DOHH2 (cell line): ENCODE measurements around the gene SEMA4D.

Source experiments
- H3F3A ChIP-seq: fragments of 200-600 bp; sonication (generic), shearing (Covaris generic); 2 replicates; pipeline ENCODE4 v1.6.0; 2016; ENCODE audit warnings: antibody characterized with exemption, mild to moderate bottlenecking; ENCODE audit not compliant: control insufficient read depth, insufficient read depth
- H3K27ac ChIP-seq: fragments of 200-600 bp; sonication (generic); 2 replicates; pipeline ENCODE4 v1.5.1; 2014; ENCODE audit warnings: low read depth, mild to moderate bottlenecking, low read length, moderate library complexity
- H3K27me3 ChIP-seq: fragments of 200-600 bp; sonication (generic); 2 replicates; pipeline ENCODE4 v1.6.1; 2014; ENCODE audit warnings: mild to moderate bottlenecking, low read length, mixed read lengths; ENCODE audit not compliant: control insufficient read depth
- H3K36me3 ChIP-seq: fragments of 200-600 bp; sonication (generic); 2 replicates; pipeline ENCODE4 v1.6.1; 2014; ENCODE audit warnings: mild to moderate bottlenecking, low read length, moderate library complexity, mixed read lengths; ENCODE audit not compliant: control insufficient read depth
- H3K4me1 ChIP-seq: fragments of 200-600 bp; sonication (generic); 2 replicates; pipeline ENCODE4 v1.6.1; 2014; ENCODE audit warnings: mild to moderate bottlenecking, low read length, mixed read lengths; ENCODE audit not compliant: control insufficient read depth
- H3K4me2 ChIP-seq: fragments of 200-600 bp; sonication (generic); 2 replicates; pipeline ENCODE4 v1.6.0; 2014; ENCODE audit warnings: mild to moderate bottlenecking, low read length, moderate library complexity
- H3K4me3 ChIP-seq: fragments of 200-600 bp; sonication (generic); 2 replicates; pipeline ENCODE4 v1.5.1; 2014; ENCODE audit warnings: mild to moderate bottlenecking, low read length, mixed read lengths
- H3K79me2 ChIP-seq: fragments of 200-600 bp; sonication (generic); 2 replicates; pipeline ENCODE4 v1.6.1; 2014; ENCODE audit warnings: mild to moderate bottlenecking, low read length, mixed read lengths; ENCODE audit not compliant: control insufficient read depth
- H3K9me2 ChIP-seq: fragments of 200-600 bp; sonication (generic); replicated peaks from 2 replicates; pipeline ENCODE4 v1.6.1; 2014; ENCODE audit warnings: mild to moderate bottlenecking, low read length, mixed read lengths; ENCODE audit not compliant: control insufficient read depth
- H3K9me3 ChIP-seq: fragments of 200-600 bp; sonication (generic); 2 replicates; pipeline ENCODE4 v1.6.1; 2014; ENCODE audit warnings: antibody characterized with exemption, low read length, mixed read lengths; ENCODE audit not compliant: control insufficient read depth, insufficient read depth
- H4K20me1 ChIP-seq: fragments of 200-600 bp; sonication (generic); 2 replicates; pipeline ENCODE4 v1.6.0; 2014; ENCODE audit warnings: low read depth, mild to moderate bottlenecking, antibody characterized with exemption, low read length, moderate library complexity; ENCODE audit not compliant: control insufficient read depth, insufficient read depth
- CTCF ChIP-seq: fragments of 200-600 bp; sonication (generic); IDR thresholded peaks from one replicate; pipeline ENCODE4 v1.5.1; 2014; ENCODE audit warnings: antibody characterized with exemption, mild to moderate bottlenecking, low read depth, low read length; ENCODE audit not compliant: poor library complexity, severe bottlenecking
- EZH2phosphoT487 ChIP-seq: fragments of 200-600 bp; sonication (generic); IDR thresholded peaks from 2 replicates; pipeline ENCODE4 v1.6.1; 2017; ENCODE audit warnings: borderline replicate concordance, mild to moderate bottlenecking, antibody characterized with exemption, low read length, moderate library complexity, mixed read lengths

The SEMA4D gene

DNA sequence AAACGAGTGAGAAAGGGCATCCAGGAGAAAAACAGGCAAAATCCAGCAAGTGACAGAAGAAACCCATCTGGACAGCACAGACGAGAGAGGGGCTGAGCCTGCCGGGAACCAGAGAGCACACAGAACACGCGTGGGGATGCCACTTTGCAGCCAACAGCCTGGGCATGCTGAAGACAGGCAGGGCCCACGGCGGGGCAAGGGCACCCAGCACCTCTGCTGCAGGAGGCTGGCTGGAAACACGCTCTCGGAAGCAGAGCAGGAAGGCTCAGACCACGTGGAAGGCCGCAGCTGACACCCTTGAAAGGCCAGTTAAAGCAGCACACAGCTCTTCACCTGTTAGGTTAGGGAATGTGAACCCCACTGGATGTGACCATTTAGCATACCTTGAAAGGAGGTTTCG, 103.5 kb downstream of the SEMA4D start:
- TF ChIP-seq CTCF (no peak), EZH2phosphoT487 (no peak)
- Histone ChIP-seq H3K4me3 (no peak overlapping the region), H3K9me2 (no peaks in the 10 kb centered on the region), H3K27ac (no peak overlapping the region), H3K36me3 (no peaks in the 10 kb centered on the region; the same call in none of the 2 replicates), H3K4me2 (no peak overlapping the region), H3K4me1 (no peaks in the 10 kb centered on the region), H3K27me3 (no peaks in the 10 kb centered on the region), H3K9me3 (no peaks in the 10 kb centered on the region), H3F3A (no peaks in the 10 kb centered on the region), H4K20me1 (no peaks in the 10 kb centered on the region), H3K79me2 (no peaks in the 10 kb centered on the region)

DNA sequence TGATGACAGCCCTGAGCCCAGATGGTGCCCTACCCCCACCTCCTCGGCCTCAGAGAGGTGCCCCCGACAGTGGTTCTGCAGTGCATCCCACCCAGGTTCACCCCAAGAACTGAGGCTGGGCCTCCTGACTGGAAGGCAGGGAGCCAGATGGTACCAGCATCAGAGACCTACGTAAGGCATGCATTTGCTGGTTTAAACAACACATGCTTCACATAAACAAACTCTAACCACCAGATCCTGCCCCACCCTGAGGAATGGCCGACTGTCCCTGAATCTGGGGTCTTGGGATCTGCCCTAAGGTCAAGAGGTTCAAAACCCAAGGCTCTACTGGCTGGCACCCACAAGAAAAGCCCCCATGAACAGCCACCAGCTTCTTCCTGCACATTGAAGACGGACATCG, 106.3 kb downstream of the SEMA4D start:
- Histone ChIP-seq H3K9me3 (no peaks in the 10 kb centered on the region), H3K4me2 (no peak overlapping the region), H4K20me1 (no peaks in the 10 kb centered on the region), H3F3A (no peaks in the 10 kb centered on the region), H3K4me1 (no peaks in the 10 kb centered on the region), H3K36me3 (no peaks in the 10 kb centered on the region; the same call in none of the 2 replicates), H3K27ac (no peak overlapping the region), H3K9me2 (no peaks in the 10 kb centered on the region), H3K27me3 (no peaks in the 10 kb centered on the region), H3K4me3 (no peak overlapping the region), H3K79me2 (no peaks in the 10 kb centered on the region)
- TF ChIP-seq EZH2phosphoT487 (no peak), CTCF (no peak)

- Histone ChIP-seq H3F3A (no peaks in the 10 kb centered on the region), H3K4me1 (no peaks in the 10 kb centered on the region), H3K4me2 (no peak overlapping the region), H4K20me1 (no peaks in the 10 kb centered on the region), H3K9me3 (no peaks in the 10 kb centered on the region), H3K36me3 (no peaks in the 10 kb centered on the region; the same call in none of the 2 replicates), H3K79me2 (no peaks in the 10 kb centered on the region), H3K27me3 (no peaks in the 10 kb centered on the region), H3K9me2 (no peaks in the 10 kb centered on the region), H3K27ac (no peak overlapping the region), H3K4me3 (no peak overlapping the region)
- TF ChIP-seq CTCF (no peak), EZH2phosphoT487 (no peak)
Observed at GRCh38 chr9:89390578-89391116, 107.3 kb downstream of the SEMA4D start.
